Urinary bladder (tissue), 4 donors: Measurements from ENCODE around the gene AFF4. TPM values are rescaled to one million over a fixed set of nuclear protein-coding genes. Genes with fewer than 3 reads are reported as not detected.
A peak's percentile ranks its signal among the peaks of the same experiment; 100 is the strongest.
"Not testable (repeated sequence)": the region's sequence is repeated elsewhere in the genome, so short reads cannot be mapped to it uniquely, and the experiment has no call there.

Experiments
- DNase-seq: peaks from one replicate; pipeline ENCODE4 v3.0.0-alpha.2; 2015; ENCODE audit errors: extremely low spot score
- H3K27ac ChIP-seq: one replicate; pipeline ENCODE4 v1.5.1; 2013; ENCODE audit warnings: low read depth, mild to moderate bottlenecking, moderate library complexity
- H3K36me3 ChIP-seq: one replicate; pipeline ENCODE4 v1.6.1; 2013; ENCODE audit warnings: mild to moderate bottlenecking, moderate library complexity; ENCODE audit not compliant: insufficient read depth
- H3K4me1 ChIP-seq: one replicate; pipeline ENCODE4 v1.6.1; 2013; ENCODE audit warnings: mild to moderate bottlenecking, moderate library complexity; ENCODE audit not compliant: insufficient read depth
- H3K4me3 ChIP-seq: one replicate; pipeline ENCODE4 v1.5.1; 2013; ENCODE audit warnings: low read depth, low read length
- WGBS: extraction: QIAGEN DNeasy Blood & Tissue Kit; methylation state at CpG from one replicate; pipeline ENCODE4 v1.1.7; 2013; 5-methylcytosine and 5-hydroxymethylcytosine counted together
- polyA plus RNA-seq: library from polyadenylated mRNA; stranded (reverse); fragments of 200-250 nt; gene quantifications from one replicate; pipeline ENCODE4 v1.2.3, GENCODE V29; 2013
- total RNA-seq: library from RNA; depleted of rRNA; stranded (reverse); fragments of >200 nt; gene quantifications from one replicate; pipeline ENCODE4 v1.2.3, GENCODE V29; 2014
- donor health status: healthy with polysubstance abuse.
- donor health status: healthy.

Gene AFF4
- total and polyA plus RNA-seq, 2 donors, result 26.9 to 89.8 TPM

- WGBS, result 81% methylated on average over 5 of the region's 5 CpGs
- Histone ChIP-seq H3K4me3 (no peak overlapping the region), H3K27ac (no peak overlapping the region), H3K4me1 (no peaks in the 10 kb centered on the region), H3K36me3 (peaks cover 4% of the 10 kb centered on the region)
- DNase-seq, result no peak
Observed at GRCh38 chr5:132871459-132872284, 91.8 kb downstream of the AFF4 start.

- H3K36me3 ChIP-seq, result peaks cover 4% of the 10 kb centered on the region
- H3K4me1 ChIP-seq, result no peaks in the 10 kb centered on the region
- 73% methylated on average over 2 of the region's 2 CpGs for WGBS
- no peak for DNase-seq
- no peak overlapping the region for H3K4me3 ChIP-seq
- H3K27ac ChIP-seq, result no peak overlapping the region
Observed at GRCh38 chr5:132870801-132871200, 92.6 kb downstream of the AFF4 start.

GRCh38 chr5:132868754-132869153, 94.7 kb downstream of the AFF4 start:
- H3K36me3 ChIP-seq, result peaks cover 4% of the 10 kb centered on the region
- 84% methylated on average over 4 of the region's 4 CpGs for WGBS
- no peak for DNase-seq
- no peak overlapping the region for H3K4me3 ChIP-seq
- H3K27ac ChIP-seq, result no peak overlapping the region
- H3K4me1 ChIP-seq, result no peaks in the 10 kb centered on the region

GRCh38 chr5:132867046-132867451, 96.4 kb downstream of the AFF4 start:
- Histone ChIP-seq H3K27ac (peak overlapping the region; percentile 86), H3K36me3 (peaks cover 4% of the 10 kb centered on the region), H3K4me1 (no peaks in the 10 kb centered on the region), H3K4me3 (peak overlapping the region; percentile 74)
- under 1% methylated on average over 13 of the region's 13 CpGs for WGBS
- DNase-seq, result no peak

GRCh38 chr5:132866342-132867045, 96.9 kb downstream of the AFF4 start, which contains the start of the genes GDF9 and UQCRQ:
Gene GDF9, minus strand, starts transcription at chr5:132866469. Its CDS starts 1,936 bp downstream, at chr5:132864533.
Gene UQCRQ, plus strand, starts transcription at chr5:132866642. Its CDS starts 240 bp downstream, at chr5:132866882.
- H3K4me1 ChIP-seq, result no peaks in the 10 kb centered on the region
- peak; percentile 99 for DNase-seq
- H3K4me3 ChIP-seq, result peak within 1 kb of the TSS; percentile 74
- whole genome bisulfite sequencing, result under 1% methylated on average over 55 of the region's 55 CpGs
- peak within 1 kb of the TSS; percentile 97 for H3K27ac ChIP-seq
- peaks cover 4% of the 10 kb centered on the region for H3K36me3 ChIP-seq

GRCh38 chr5:132865668-132866341, 97.6 kb downstream of the AFF4 start:
- Histone ChIP-seq H3K36me3 (peaks cover 4% of the 10 kb centered on the region), H3K4me3 (peak overlapping the region; percentile 74), H3K27ac (peak overlapping the region; percentile 97), H3K4me1 (no peaks in the 10 kb centered on the region)
- WGBS, result 29% methylated on average over 30 of the region's 30 CpGs
- no peak for DNase-seq

GRCh38 chr5:132860742-132861141, 102.7 kb downstream of the AFF4 start:
- WGBS, result 63% methylated on average over 5 of the region's 5 CpGs

GRCh38 chr5:132859889-132860437, 103.5 kb downstream of the AFF4 start:
- 77% methylated on average over 2 of the region's 2 CpGs for WGBS
- Histone ChIP-seq H3K4me3 (no peak overlapping the region), H3K27ac (no peak overlapping the region), H3K4me1 (no peaks in the 10 kb centered on the region), H3K36me3 (no peaks in the 10 kb centered on the region)
- DNase-seq, result no peak

More at GRCh38 chr5:132860742-132861141, 102.7 kb downstream of the AFF4 start:
- H3K4me1 ChIP-seq, result no peaks in the 10 kb centered on the region
- H3K27ac ChIP-seq, result no peak overlapping the region
- DNase-seq, result no peak
- no peak overlapping the region for H3K4me3 ChIP-seq
- no peaks in the 10 kb centered on the region for H3K36me3 ChIP-seq

- no peak for DNase-seq
- Histone ChIP-seq H3K4me3 (no peak overlapping the region), H3K27ac (no peak overlapping the region), H3K4me1 (no peaks in the 10 kb centered on the region), H3K36me3 (no peaks in the 10 kb centered on the region)
- 89% methylated on average over 3 of the region's 3 CpGs for WGBS
Observed at GRCh38 chr5:132856011-132856410, 107.4 kb downstream of the AFF4 start.

GRCh38 chr5:132854992-132855391, 108.4 kb downstream of the AFF4 start:
- 96% methylated on average over 5 of the region's 5 CpGs for WGBS
- H3K27ac ChIP-seq, DNase-seq, H3K36me3 ChIP-seq, H3K4me1 ChIP-seq, H3K4me3 ChIP-seq: not testable (repeated sequence)

- H3K36me3 ChIP-seq, result no peaks in the 10 kb centered on the region
- WGBS, result 19% methylated on average over 3 of the region's 3 CpGs
- DNase-seq, result no peak
- H3K4me3 ChIP-seq, result no peak overlapping the region
- no peaks in the 10 kb centered on the region for H3K4me1 ChIP-seq
- no peak overlapping the region for H3K27ac ChIP-seq
Observed at GRCh38 chr5:132854301-132854700, 109.1 kb downstream of the AFF4 start.

GRCh38 chr5:132853790-132854189, 109.6 kb downstream of the AFF4 start:
- WGBS, result 38% methylated on average over 1 of the region's 1 CpG
- no peak for DNase-seq
- H3K4me1 ChIP-seq, result no peaks in the 10 kb centered on the region
- no peak overlapping the region for H3K4me3 ChIP-seq
- no peaks in the 10 kb centered on the region for H3K36me3 ChIP-seq
- no peak overlapping the region for H3K27ac ChIP-seq

- H3K36me3 ChIP-seq, result no peaks in the 10 kb centered on the region
- H3K4me1 ChIP-seq, result no peaks in the 10 kb centered on the region
- no peak overlapping the region for H3K4me3 ChIP-seq
- H3K27ac ChIP-seq, result no peak overlapping the region
- DNase-seq, result no peak
- WGBS, result 77% methylated on average over 3 of the region's 3 CpGs
Observed at GRCh38 chr5:132853323-132853722, 110.1 kb downstream of the AFF4 start.
